ENCODE data around the gene ANO5.

- no peak for TF ChIP-seq CTCF (IDR thresholded peaks at IDR 0.05)
- TF ChIP-seq POLR2A (IDR thresholded peaks at IDR 0.05) = no peak
Observed at GRCh38 chr11:22161489-22161888, 31.4 kb upstream of the ANO5 start.
